SK-N-SH (cell line): ENCODE measurements around the gene SCYL1.

Source experiments
- EZH2phosphoT487 ChIP-seq: fragments of 200-600 bp; sonication (generic); IDR thresholded peaks from 2 replicates; pipeline ENCODE4 v1.6.1; 2017; ENCODE audit warnings: low read depth, mixed run types, mild to moderate bottlenecking, antibody characterized with exemption, moderate library complexity, borderline replicate concordance
- POLR2AphosphoS5 ChIP-seq: IDR thresholded peaks from 2 replicates; pipeline ENCODE4 v1.6.1; 2012; ENCODE audit warnings: low read depth, low read length
- RCOR1 ChIP-seq: fragments of 150-350 bp; IDR thresholded peaks from 2 replicates; pipeline ENCODE4 v1.6.1; 2017; ENCODE audit warnings: antibody characterized with exemption, low read length
- RFX5 ChIP-seq: IDR thresholded peaks from 2 replicates; pipeline ENCODE4 v1.6.1; 2012; ENCODE audit warnings: mild to moderate bottlenecking, improper control_type of control experiment, low read length
- RXRA ChIP-seq: IDR thresholded peaks from 2 replicates; pipeline ENCODE4 v1.4.0; 2012; ENCODE audit warnings: low read depth, mild to moderate bottlenecking, borderline replicate concordance
- SIN3A ChIP-seq: IDR thresholded peaks from 2 replicates; pipeline ENCODE4 v1.6.1; 2012; ENCODE audit warnings: low read depth, mild to moderate bottlenecking, low read length, moderate library complexity, borderline replicate concordance
- SMC3 ChIP-seq: IDR thresholded peaks from 2 replicates; pipeline ENCODE4 v1.6.1; 2012; ENCODE audit warnings: low read depth, low read length, improper control_type of control experiment
- TEAD4 ChIP-seq: IDR thresholded peaks from 2 replicates; pipeline ENCODE4 v1.4.0; 2012; ENCODE audit warnings: mild to moderate bottlenecking, borderline replicate concordance; ENCODE audit not compliant: insufficient read depth
- YY1 ChIP-seq: IDR thresholded peaks from 2 replicates; pipeline ENCODE4 v1.4.0; 2012; ENCODE audit warnings: low read depth, mild to moderate bottlenecking
- TF ChIP-seq, protein P1 (sequence below): fragments of 200-600 bp; sonication (generic); IDR thresholded peaks from 2 replicates; pipeline ENCODE4 v1.6.1; 2017; ENCODE audit warnings: antibody characterized with exemption, mild to moderate bottlenecking, moderate library complexity
- TF ChIP-seq, protein P2 (sequence below): IDR thresholded peaks from 2 replicates; pipeline ENCODE4 v1.6.1; 2012; ENCODE audit warnings: mild to moderate bottlenecking, low read depth, low read length, moderate library complexity

DNA sequence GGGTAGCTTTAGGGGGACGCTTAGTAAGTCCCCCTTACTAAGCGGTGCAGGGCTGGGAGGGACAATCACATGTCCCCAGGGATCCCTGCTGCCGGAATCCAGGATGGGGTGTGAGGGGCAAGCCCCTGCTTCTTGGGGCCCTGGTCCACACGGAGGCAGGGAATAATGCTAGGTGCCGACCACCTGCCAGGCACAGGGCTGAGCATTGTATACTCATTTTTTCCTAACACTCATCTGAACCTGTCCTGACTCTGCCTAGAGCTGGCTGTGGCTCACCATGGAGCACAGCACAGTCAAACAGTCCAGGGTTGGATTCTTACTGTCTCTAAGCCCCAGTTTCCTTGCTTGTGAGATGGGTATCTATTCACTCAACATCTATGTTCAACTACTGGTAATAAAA lies 34.7 kb downstream of the SCYL1 start:
- TF ChIP-seq TEAD4 (no peak), EZH2phosphoT487 (no peak), POLR2AphosphoS5 (no peak), SMC3 (no peak), YY1 (no peak), RCOR1 (no peak), SIN3A (no peak), RFX5 (no peak), RXRA (no peak)
- TF ChIP-seq, protein P1, sequence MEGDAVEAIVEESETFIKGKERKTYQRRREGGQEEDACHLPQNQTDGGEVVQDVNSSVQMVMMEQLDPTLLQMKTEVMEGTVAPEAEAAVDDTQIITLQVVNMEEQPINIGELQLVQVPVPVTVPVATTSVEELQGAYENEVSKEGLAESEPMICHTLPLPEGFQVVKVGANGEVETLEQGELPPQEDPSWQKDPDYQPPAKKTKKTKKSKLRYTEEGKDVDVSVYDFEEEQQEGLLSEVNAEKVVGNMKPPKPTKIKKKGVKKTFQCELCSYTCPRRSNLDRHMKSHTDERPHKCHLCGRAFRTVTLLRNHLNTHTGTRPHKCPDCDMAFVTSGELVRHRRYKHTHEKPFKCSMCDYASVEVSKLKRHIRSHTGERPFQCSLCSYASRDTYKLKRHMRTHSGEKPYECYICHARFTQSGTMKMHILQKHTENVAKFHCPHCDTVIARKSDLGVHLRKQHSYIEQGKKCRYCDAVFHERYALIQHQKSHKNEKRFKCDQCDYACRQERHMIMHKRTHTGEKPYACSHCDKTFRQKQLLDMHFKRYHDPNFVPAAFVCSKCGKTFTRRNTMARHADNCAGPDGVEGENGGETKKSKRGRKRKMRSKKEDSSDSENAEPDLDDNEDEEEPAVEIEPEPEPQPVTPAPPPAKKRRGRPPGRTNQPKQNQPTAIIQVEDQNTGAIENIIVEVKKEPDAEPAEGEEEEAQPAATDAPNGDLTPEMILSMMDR, result no peak
- TF ChIP-seq, protein P2, sequence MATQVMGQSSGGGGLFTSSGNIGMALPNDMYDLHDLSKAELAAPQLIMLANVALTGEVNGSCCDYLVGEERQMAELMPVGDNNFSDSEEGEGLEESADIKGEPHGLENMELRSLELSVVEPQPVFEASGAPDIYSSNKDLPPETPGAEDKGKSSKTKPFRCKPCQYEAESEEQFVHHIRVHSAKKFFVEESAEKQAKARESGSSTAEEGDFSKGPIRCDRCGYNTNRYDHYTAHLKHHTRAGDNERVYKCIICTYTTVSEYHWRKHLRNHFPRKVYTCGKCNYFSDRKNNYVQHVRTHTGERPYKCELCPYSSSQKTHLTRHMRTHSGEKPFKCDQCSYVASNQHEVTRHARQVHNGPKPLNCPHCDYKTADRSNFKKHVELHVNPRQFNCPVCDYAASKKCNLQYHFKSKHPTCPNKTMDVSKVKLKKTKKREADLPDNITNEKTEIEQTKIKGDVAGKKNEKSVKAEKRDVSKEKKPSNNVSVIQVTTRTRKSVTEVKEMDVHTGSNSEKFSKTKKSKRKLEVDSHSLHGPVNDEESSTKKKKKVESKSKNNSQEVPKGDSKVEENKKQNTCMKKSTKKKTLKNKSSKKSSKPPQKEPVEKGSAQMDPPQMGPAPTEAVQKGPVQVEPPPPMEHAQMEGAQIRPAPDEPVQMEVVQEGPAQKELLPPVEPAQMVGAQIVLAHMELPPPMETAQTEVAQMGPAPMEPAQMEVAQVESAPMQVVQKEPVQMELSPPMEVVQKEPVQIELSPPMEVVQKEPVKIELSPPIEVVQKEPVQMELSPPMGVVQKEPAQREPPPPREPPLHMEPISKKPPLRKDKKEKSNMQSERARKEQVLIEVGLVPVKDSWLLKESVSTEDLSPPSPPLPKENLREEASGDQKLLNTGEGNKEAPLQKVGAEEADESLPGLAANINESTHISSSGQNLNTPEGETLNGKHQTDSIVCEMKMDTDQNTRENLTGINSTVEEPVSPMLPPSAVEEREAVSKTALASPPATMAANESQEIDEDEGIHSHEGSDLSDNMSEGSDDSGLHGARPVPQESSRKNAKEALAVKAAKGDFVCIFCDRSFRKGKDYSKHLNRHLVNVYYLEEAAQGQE, result no peak
